OCI-LY7 (cell line): ENCODE results near the gene SH3BP5L. TPM values are rescaled to one million over a fixed set of nuclear protein-coding genes. Genes with fewer than 3 reads are reported as not detected.
"Not testable (repeated sequence)": the region's sequence is repeated elsewhere in the genome, so short reads cannot be mapped to it uniquely, and the experiment has no call there.

Source experiments
- BruUV-seq: library from RNA; stranded (reverse); fragments of 400-500 nt; replicated peaks from 2 replicates; lab custom pipeline; 2021; lab: Mats Ljungman, UMichigan
- CTCF ChIA-PET: fragments of 300-600 bp; sonication (Branson Sonifier 250); formaldehyde crosslinking; loops from one replicate; lab custom pipeline; 2022; ENCODE audit warnings: antibody characterized with exemption; ENCODE audit not compliant: unreplicated experiment; lab: Charles Lee
- POLR2A ChIA-PET: fragments of 300-600 bp; sonication (Branson Sonifier 250); formaldehyde crosslinking; loops from one replicate; lab custom pipeline; 2022; ENCODE audit warnings: antibody characterized with exemption; lab: Charles Lee
- DNase-seq: peaks from one replicate; pipeline ENCODE4 v3.0.0-alpha.2; 2015; ENCODE audit warnings: low spot score
- H2AFZ ChIP-seq: fragments of 200-600 bp; sonication (generic), shearing (Covaris generic); 2 replicates; pipeline ENCODE4 v1.6.1; 2014; ENCODE audit warnings: mild to moderate bottlenecking, antibody characterized with exemption, low read length, moderate library complexity
- H3K27ac ChIP-seq: fragments of 200-600 bp; sonication (generic); 2 replicates; pipeline ENCODE4 v1.5.1; 2014; ENCODE audit warnings: mixed run types, low read depth, mild to moderate bottlenecking, moderate library complexity, low read length, inconsistent platforms; ENCODE audit not compliant: poor library complexity, severe bottlenecking
- H3K36me3 ChIP-seq: fragments of 200-600 bp; sonication (generic); 2 replicates; pipeline ENCODE4 v1.6.1; 2014; ENCODE audit warnings: mild to moderate bottlenecking, antibody characterized with exemption, low read length, moderate library complexity, mixed read lengths; ENCODE audit not compliant: insufficient read depth
- H3K4me1 ChIP-seq: fragments of 200-600 bp; sonication (generic); 2 replicates; pipeline ENCODE4 v1.5.1; 2014; ENCODE audit warnings: mild to moderate bottlenecking, low read length; ENCODE audit not compliant: insufficient read depth, poor library complexity, severe bottlenecking
- H3K4me2 ChIP-seq: fragments of 200-600 bp; sonication (generic); 2 replicates; pipeline ENCODE4 v1.6.1; 2014; ENCODE audit warnings: mild to moderate bottlenecking, low read length
- H3K4me3 ChIP-seq: fragments of 200-600 bp; sonication (generic); 2 replicates; pipeline ENCODE4 v1.5.1; 2014; ENCODE audit warnings: mild to moderate bottlenecking, low read depth, low read length; ENCODE audit not compliant: poor library complexity, severe bottlenecking
- H3K79me2 ChIP-seq: fragments of 200-600 bp; sonication (generic); 2 replicates; pipeline ENCODE4 v1.6.1; 2016; ENCODE audit warnings: low read depth, mild to moderate bottlenecking, low read length, moderate library complexity, mixed read lengths; ENCODE audit not compliant: insufficient read depth
- H3K9me2 ChIP-seq: fragments of 200-600 bp; sonication (generic); 2 replicates; pipeline ENCODE4 v1.6.1; 2016; ENCODE audit warnings: mild to moderate bottlenecking, low read length, mixed read lengths; ENCODE audit not compliant: insufficient read depth
- H3K9me3 ChIP-seq: fragments of 200-600 bp; sonication (generic); 2 replicates; pipeline ENCODE4 v1.6.1; 2014; ENCODE audit warnings: mild to moderate bottlenecking, mixed run types, low read length, mixed read lengths
- H4K20me1 ChIP-seq: fragments of 200-600 bp; sonication (generic); 2 replicates; pipeline ENCODE4 v1.6.1; 2014; ENCODE audit warnings: mild to moderate bottlenecking, antibody characterized with exemption, low read length, moderate library complexity, mixed read lengths; ENCODE audit not compliant: insufficient read depth
- CTCF ChIP-seq: fragments of 200-600 bp; sonication (generic); conservative IDR thresholded peaks from 2 replicates; pipeline ENCODE4 v1.5.1; 2014; ENCODE audit warnings: mild to moderate bottlenecking, antibody characterized with exemption, low read length, moderate library complexity, mixed read lengths
- EZH2phosphoT487 ChIP-seq: fragments of 200-600 bp; sonication (generic); IDR thresholded peaks from 2 replicates; pipeline ENCODE4 v1.6.1; 2018; ENCODE audit warnings: low read depth, borderline replicate concordance, mild to moderate bottlenecking, mixed run types, antibody characterized with exemption, low read length, moderate library complexity, mixed read lengths
- intact Hi-C: fragments of 100-400 bp; cut with micrococcal nuclease; formaldehyde crosslinking; loops from one replicate; pipeline ENCODE4 v1.10.0; 2022; ENCODE audit not compliant: unreplicated experiment
- total RNA-seq, 2 experiments: library from RNA; depleted of rRNA in 1 of 2; stranded (reverse); fragments of >200 nt in 1 of 2; shearing (Covaris generic) in 1 of 2; gene quantifications; 2 replicates each; pipeline ENCODE4 v1.2.3, GENCODE V29; 2014 to 2022

Gene SH3BP5L
- total RNA-seq, 2 experiments from 2014 or later = 16.9 to 21.8 TPM

GRCh38 chr1:248834343-248834940, 8.7 kb upstream of the SH3BP5L start:
- H3K4me3 ChIP-seq = no peak overlapping the region
- CTCF ChIA-PET = no interaction called here
- BruUV-seq = no TSS peak
- peaks cover 20% of the 10 kb centered on the region for H3K4me1 ChIP-seq
- H3K79me2 ChIP-seq = peaks cover 5% of the 10 kb centered on the region; the same call in 1 of the 2 replicates
- no peaks in the 10 kb centered on the region for H3K36me3 ChIP-seq
- H3K4me2 ChIP-seq = no peak overlapping the region
- no peak overlapping the region for H2AFZ ChIP-seq
- DNase-seq = no peak
- TF ChIP-seq EZH2phosphoT487 (no peak), CTCF (no peak)
- no peaks in the 10 kb centered on the region for H3K9me3 ChIP-seq
- no peak overlapping the region for H3K27ac ChIP-seq
- POLR2A ChIA-PET = interaction anchor here (0.5 kb wide), 1 partner anchor 9 kb away, joined by 5 read pairs; the partner anchor contains the start of gene SH3BP5L
- H4K20me1 ChIP-seq = no peaks in the 10 kb centered on the region
- intact Hi-C loops = no loop called here
- no peaks in the 10 kb centered on the region for H3K9me2 ChIP-seq

GRCh38 chr1:248831842-248832241, 6.1 kb upstream of the SH3BP5L start:
- Histone ChIP-seq H3K9me2 (no peaks in the 10 kb centered on the region), H3K27ac (no peak overlapping the region), H2AFZ (no peak overlapping the region), H3K36me3 (no peaks in the 10 kb centered on the region), H3K4me1 (peaks cover 15% of the 10 kb centered on the region), H4K20me1 (no peaks in the 10 kb centered on the region), H3K4me3 (no peak overlapping the region), H3K4me2 (no peak overlapping the region), H3K9me3 (no peaks in the 10 kb centered on the region), H3K79me2 (no peaks in the 10 kb centered on the region)
- POLR2A ChIA-PET = interaction anchor here (1.3 to 1.4 kb wide), 3 partner anchors 9 to 29 kb away, joined by 3 to 4 read pairs (median 4); partner anchors contain the start of gene ZNF692
- TF ChIP-seq EZH2phosphoT487 = no peak
- TF ChIP-seq CTCF = no peak
- CTCF ChIA-PET = no interaction called here
- no peak for DNase-seq
- intact Hi-C loops = no loop called here
- BruUV-seq = no TSS peak

GRCh38 chr1:248830718-248831017, 5.0 kb upstream of the SH3BP5L start:
- H3K27ac ChIP-seq, H3K9me2 ChIP-seq, H3K4me3 ChIP-seq, H3K36me3 ChIP-seq, DNase-seq, H3K4me2 ChIP-seq, CTCF ChIA-PET, H3K9me3 ChIP-seq, intact Hi-C loops, H2AFZ ChIP-seq, BruUV-seq, H3K79me2 ChIP-seq, H4K20me1 ChIP-seq: not testable (repeated sequence)
- POLR2A ChIA-PET = interaction anchor here (1.3 kb wide), 1 partner anchor 28 kb away, joined by 4 read pairs; the partner anchor contains the start of gene ZNF692
- peaks cover 18% of the 10 kb centered on the region for H3K4me1 ChIP-seq
